Gastrocnemius medialis (tissue), 4 donors: ENCODE data around the gene FBXL22. TPM values are rescaled to one million over a fixed set of nuclear protein-coding genes. Genes with fewer than 3 reads are reported as not detected.
A peak's percentile ranks its signal among the peaks of the same experiment; 100 is the strongest.

Source experiments
- ATAC-seq, 2 donors: fragments of 150-250 bp; one replicate each; pipeline ENCODE4 v1.9.1; 2016
- DNase-seq, 2 donors: peaks; one replicate each; pipeline ENCODE4 v3.0.0-alpha.2; 2019
- H3K27ac ChIP-seq, 4 donors: fragments of 200-600 bp; sonication (generic); 1 replicate in 1 of 4; 2 replicates in 3 of 4; pipeline ENCODE4 v1.5.1; 2016 to 2018; ENCODE audit warnings: mild to moderate bottlenecking in 2 of 4, moderate library complexity in 1 of 4
- H3K27me3 ChIP-seq, 3 donors: fragments of 200-600 bp; sonication (generic) in 2 of 3; 1 replicate in 1 of 3; 2 replicates in 2 of 3; pipeline versions ENCODE4 v1.5.1 to v1.6.0; 2016 to 2019; ENCODE audit warnings: mild to moderate bottlenecking in 1 of 3, moderate library complexity in 1 of 3
- H3K36me3 ChIP-seq, 2 donors: fragments of 200-600 bp; sonication (generic) in 1 of 2; one replicate each; pipeline ENCODE4 v1.5.1; 2017 to 2018
- H3K4me1 ChIP-seq, 2 donors: fragments of 200-600 bp; sonication (generic) in 1 of 2; one replicate each; pipeline ENCODE4 v1.5.1; 2016 to 2017; ENCODE audit warnings: mild to moderate bottlenecking in 2 of 2
- H3K4me3 ChIP-seq, 4 donors: fragments of 200-600 bp; sonication (generic) in 3 of 4; 1 replicate in 1 of 4; 2 replicates in 3 of 4; pipeline ENCODE4 v1.5.1; 2016 to 2019; ENCODE audit warnings: mild to moderate bottlenecking in 2 of 4
- H3K9me3 ChIP-seq, 3 donors: fragments of 200-600 bp; sonication (generic) in 2 of 3; 1 replicate in 1 of 3; 2 replicates in 2 of 3; pipeline ENCODE4 v1.5.1; 2016 to 2019
- POLR2A ChIP-seq, 2 donors: fragments of 450-650 bp; IDR thresholded peaks; one replicate each; pipeline ENCODE4 v1.6.1; 2017; ENCODE audit warnings: antibody characterized with exemption in 2 of 2, mild to moderate bottlenecking in 2 of 2, moderate library complexity in 2 of 2
- in situ Hi-C, 4 donors: fragments of 200-750 bp; cut with MboI; loops; one replicate each; pipeline versions ENCODE4 v1.15.0 to v1.8.0; 2017; ENCODE audit warnings: low sequenced_read_pairs in 4 of 4
- intact Hi-C: fragments of 100-400 bp; cut with DNase I; formaldehyde crosslinking; loops from one replicate; pipeline ENCODE4 v1.15.1; 2023; ENCODE audit warnings: low total_unique reads
- total RNA-seq, 4 donors: library from RNA; depleted of rRNA; stranded (reverse); fragments of >200 nt; gene quantifications; one replicate each; pipeline versions ENCODE4 v1.1.0 to v1.2.3, GENCODE V29; 2016
- TF ChIP-seq, protein P1 (sequence below), 5 experiments: fragments of 450-650 bp in 3 of 5; fragments of 200-600 bp in 2 of 5; sonication (generic) in 2 of 5; IDR thresholded peaks in 4 of 5; conservative IDR thresholded peaks in 1 of 5; 1 replicate in 4 of 5; 2 replicates in 1 of 5; pipeline ENCODE4 v1.5.1; 2016 to 2019; ENCODE audit warnings: antibody characterized with exemption in 5 of 5, mild to moderate bottlenecking in 3 of 5, moderate library complexity in 3 of 5

The FBXL22 gene
- total RNA-seq, 4 donors from 2014 or later = 0.36 to 0.89 (median 0.68) TPM; not detected in 1

DNA sequence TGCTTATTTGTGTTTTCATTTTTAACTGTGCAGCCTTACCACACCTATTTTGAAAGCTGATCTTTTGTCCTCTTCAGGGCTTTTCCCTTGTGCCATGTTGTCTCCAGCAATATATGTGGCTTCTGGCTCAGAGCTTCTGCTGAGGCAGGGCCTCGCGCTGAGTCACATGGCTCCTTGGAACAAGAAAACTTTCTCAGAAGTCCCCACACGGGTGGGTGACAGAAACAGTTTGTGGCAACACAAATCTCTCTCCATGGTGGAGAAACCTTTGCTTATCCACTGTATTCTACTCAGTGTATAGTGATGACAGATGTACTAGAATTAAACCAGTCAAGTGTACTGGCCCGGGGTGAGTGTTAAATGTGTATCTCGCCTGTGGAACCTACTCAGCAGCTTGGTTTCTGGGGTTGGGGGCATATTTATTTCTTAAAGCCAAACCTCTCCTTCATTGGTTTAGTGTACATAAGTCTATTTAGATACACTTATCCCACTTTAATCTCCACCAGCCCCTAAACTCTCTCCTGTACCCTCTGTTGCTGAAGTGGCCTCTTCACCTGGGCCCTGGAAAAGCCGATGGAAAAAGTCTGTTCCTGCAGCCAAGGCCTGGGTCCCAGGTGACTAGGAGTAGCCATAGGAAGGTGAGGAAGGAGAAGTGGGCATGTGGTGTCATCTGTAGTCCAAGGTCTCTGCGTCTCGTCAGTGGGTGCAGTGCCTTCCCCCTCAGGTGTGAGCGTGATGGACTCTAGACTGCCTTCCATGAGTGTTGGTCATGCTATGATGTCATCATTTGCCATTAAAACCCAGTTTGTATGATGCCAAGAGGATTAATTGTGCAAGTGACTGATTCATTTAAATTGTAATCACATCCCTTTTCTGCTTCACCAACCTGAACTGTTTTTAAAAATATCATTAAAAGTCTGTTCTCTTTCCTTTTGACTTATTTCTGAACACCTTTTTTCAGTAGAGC, 3.2 kb upstream of the FBXL22 start:
- Histone ChIP-seq H3K4me3 (no peak overlapping the region), H3K36me3 (peaks cover 3 to 30% of the 10 kb centered on the region in 2 donors), H3K9me3 (no peaks in the 10 kb centered on the region), H3K27me3 (no peaks in the 10 kb centered on the region), H3K27ac (peak overlapping the region in 1 of 4 donors; percentile 33), H3K4me1 (peaks cover 44 to 53% of the 10 kb centered on the region in 2 donors)
- no peak for DNase-seq
- no peak for ATAC-seq
- TF ChIP-seq POLR2A (IDR thresholded peaks at IDR 0.05) = no peak
- TF ChIP-seq, protein P1, sequence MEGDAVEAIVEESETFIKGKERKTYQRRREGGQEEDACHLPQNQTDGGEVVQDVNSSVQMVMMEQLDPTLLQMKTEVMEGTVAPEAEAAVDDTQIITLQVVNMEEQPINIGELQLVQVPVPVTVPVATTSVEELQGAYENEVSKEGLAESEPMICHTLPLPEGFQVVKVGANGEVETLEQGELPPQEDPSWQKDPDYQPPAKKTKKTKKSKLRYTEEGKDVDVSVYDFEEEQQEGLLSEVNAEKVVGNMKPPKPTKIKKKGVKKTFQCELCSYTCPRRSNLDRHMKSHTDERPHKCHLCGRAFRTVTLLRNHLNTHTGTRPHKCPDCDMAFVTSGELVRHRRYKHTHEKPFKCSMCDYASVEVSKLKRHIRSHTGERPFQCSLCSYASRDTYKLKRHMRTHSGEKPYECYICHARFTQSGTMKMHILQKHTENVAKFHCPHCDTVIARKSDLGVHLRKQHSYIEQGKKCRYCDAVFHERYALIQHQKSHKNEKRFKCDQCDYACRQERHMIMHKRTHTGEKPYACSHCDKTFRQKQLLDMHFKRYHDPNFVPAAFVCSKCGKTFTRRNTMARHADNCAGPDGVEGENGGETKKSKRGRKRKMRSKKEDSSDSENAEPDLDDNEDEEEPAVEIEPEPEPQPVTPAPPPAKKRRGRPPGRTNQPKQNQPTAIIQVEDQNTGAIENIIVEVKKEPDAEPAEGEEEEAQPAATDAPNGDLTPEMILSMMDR (IDR thresholded peaks at IDR 0.05 in 4 of 5, conservative IDR thresholded peaks at IDR 0.05 in 1 of 5) = no peak
- intact Hi-C loops = loop anchor here (10.0 kb wide), 1 partner anchor 309 kb away; no protein-coding TSS in a partner anchor
- in situ Hi-C loops = loop anchor here in 3 of 4 donors (10.0 to 25.0 kb wide), 3 partner anchors 109 to 307 kb away; partner anchors contain the start of gene APH1B (in 1 of the 3)

DNA sequence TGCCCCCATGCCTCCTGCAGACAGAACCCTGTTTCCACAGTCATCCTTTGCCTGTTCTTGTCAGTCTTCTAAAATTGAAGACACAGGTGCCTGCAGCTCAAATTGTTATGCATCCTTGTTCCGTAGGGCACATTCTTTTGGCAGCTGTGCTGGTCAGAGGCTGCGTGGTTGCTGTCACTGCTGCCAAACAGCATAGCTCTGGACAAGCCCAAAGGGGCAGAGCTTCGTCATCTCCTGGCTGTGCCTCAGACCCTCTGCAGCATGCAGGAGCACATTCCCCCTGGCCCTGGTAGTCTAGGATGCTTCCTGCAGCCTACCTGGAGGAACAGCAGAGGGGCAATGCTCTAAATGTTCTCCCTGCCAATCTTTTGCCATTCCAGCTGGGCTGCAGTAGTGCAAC, 2.1 kb upstream of the FBXL22 start:
- H3K4me3 ChIP-seq = no peak overlapping the region
- intact Hi-C loops = loop anchor here (5.0 to 10.0 kb wide), 2 partner anchors 108 to 310 kb away; no protein-coding TSS in a partner anchor
- TF ChIP-seq POLR2A (IDR thresholded peaks at IDR 0.05) = no peak
- TF ChIP-seq, protein P1 (IDR thresholded peaks at IDR 0.05 in 4 of 5, conservative IDR thresholded peaks at IDR 0.05 in 1 of 5) = no peak
- peak overlapping the region in 2 of 4 donors; percentile 89 to 95 for H3K27ac ChIP-seq
- in situ Hi-C loops = loop anchor here in 3 of 4 donors (10.0 to 25.0 kb wide), 3 partner anchors 110 to 308 kb away; partner anchors contain the start of gene APH1B (in 1 of the 3)
- peaks cover 55 to 64% of the 10 kb centered on the region in 2 donors for H3K4me1 ChIP-seq
- no peaks in the 10 kb centered on the region for H3K27me3 ChIP-seq
- H3K36me3 ChIP-seq = peaks cover under 1 to 19% of the 10 kb centered on the region in 2 donors
- ATAC-seq (no peak), DNase-seq (no peak)
- H3K9me3 ChIP-seq = no peaks in the 10 kb centered on the region

DNA sequence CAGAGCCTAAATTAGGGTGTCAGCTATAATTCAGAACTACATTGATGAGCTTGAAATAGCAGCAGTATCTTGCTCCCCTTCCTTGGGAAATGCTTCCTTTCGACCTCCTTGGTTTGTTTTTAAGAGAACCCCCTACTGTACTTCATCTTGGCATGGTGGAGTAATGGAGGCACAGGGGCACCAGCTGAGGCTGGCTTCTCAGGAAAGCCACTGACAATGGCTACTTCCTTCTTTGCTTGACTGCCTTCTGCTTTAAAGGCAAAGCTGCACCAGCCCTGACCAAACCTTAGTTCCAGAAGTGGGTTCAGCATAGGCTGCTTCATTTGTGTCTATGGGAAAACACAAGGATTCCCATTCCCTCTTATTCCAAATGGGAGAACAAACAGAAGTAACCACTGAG, 1.5 kb upstream of the FBXL22 start:
- ATAC-seq = no peak
- Histone ChIP-seq H3K36me3 (peaks cover 0 to 13% of the 10 kb centered on the region in 2 donors), H3K27me3 (no peaks in the 10 kb centered on the region), H3K4me3 (no peak overlapping the region), H3K27ac (peak overlapping the region; percentile 89 to 96 (median 96)), H3K9me3 (no peaks in the 10 kb centered on the region), H3K4me1 (peaks cover 58 to 67% of the 10 kb centered on the region in 2 donors)
- in situ Hi-C loops = loop anchor here in 3 of 4 donors (10.0 to 25.0 kb wide), 3 partner anchors 111 to 308 kb away; partner anchors contain the start of gene APH1B (in 1 of the 3)
- intact Hi-C loops = loop anchor here (5.0 to 10.0 kb wide), 2 partner anchors 108 to 311 kb away; no protein-coding TSS in a partner anchor
- TF ChIP-seq, protein P1 (IDR thresholded peaks at IDR 0.05 in 4 of 5, conservative IDR thresholded peaks at IDR 0.05 in 1 of 5) = no peak
- no peak for TF ChIP-seq POLR2A (IDR thresholded peaks at IDR 0.05)
- no peak for DNase-seq

DNA sequence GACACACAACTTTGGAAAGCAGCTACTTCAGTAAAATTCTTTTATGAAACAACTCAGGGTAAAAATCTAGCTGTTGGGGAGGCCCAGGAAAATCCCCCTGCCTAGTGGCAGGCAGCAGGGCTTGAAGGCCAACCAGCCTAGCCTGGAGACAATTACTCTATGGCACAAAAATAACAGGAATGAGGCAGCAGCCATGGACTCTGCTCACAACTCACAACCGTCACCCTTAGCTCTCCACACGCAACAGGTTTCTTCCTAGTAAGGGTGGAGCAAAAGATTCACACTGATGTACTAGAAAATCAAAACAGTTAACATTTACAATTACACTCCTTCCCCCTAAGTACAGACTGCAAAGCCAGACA, 530 bp upstream of the FBXL22 start:
- peak overlapping the region; percentile 89 to 96 (median 96) for H3K27ac ChIP-seq
- ATAC-seq (no peak), DNase-seq (no peak)
- in situ Hi-C loops = loop anchor here in 3 of 4 donors (10.0 to 25.0 kb wide), 3 partner anchors 112 to 309 kb away; partner anchors contain the start of gene APH1B (in 1 of the 3)
- peaks cover 60 to 67% of the 10 kb centered on the region in 2 donors for H3K4me1 ChIP-seq
- H3K27me3 ChIP-seq = no peaks in the 10 kb centered on the region
- intact Hi-C loops = loop anchor here (5.0 to 10.0 kb wide), 2 partner anchors 109 to 312 kb away; no protein-coding TSS in a partner anchor
- no peaks in the 10 kb centered on the region for H3K9me3 ChIP-seq
- peak overlapping the region; percentile 29 to 44 (median 38) for H3K4me3 ChIP-seq
- H3K36me3 ChIP-seq = peaks cover 0 to 3% of the 10 kb centered on the region in 2 donors
- TF ChIP-seq, protein P1 (IDR thresholded peaks at IDR 0.05 in 4 of 5, conservative IDR thresholded peaks at IDR 0.05 in 1 of 5) = no peak
- no peak for TF ChIP-seq POLR2A (IDR thresholded peaks at IDR 0.05)
